ENCODE measurements around the gene LNPK. TPM values are rescaled to one million over a fixed set of nuclear protein-coding genes. Genes with fewer than 3 reads are reported as not detected.

The LNPK gene
- total RNA-seq, 4 donors from 2014 or later: 23.1 to 36.1 (median 25.8) TPM

DNA sequence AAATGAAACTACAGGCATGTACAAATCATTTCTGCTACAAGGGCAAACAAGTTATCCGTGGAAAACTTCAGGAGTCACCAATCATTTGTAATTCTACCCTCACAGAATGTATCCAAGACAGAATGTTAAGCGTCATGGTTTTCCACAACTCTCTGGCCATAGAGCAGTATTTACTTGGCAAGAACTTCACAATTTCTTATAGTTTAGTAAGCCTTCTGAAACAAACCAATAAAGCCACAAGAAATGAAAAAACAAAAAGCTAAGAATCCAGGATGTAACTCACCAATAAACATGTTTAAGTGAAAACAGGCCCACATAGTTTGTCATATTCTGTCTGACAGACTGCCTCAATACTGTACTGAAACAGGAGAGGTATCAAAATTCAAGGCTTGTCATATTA lies 70.3 kb downstream of the LNPK start:
- Histone ChIP-seq H3K27ac (no peak overlapping the region), H3K36me3 (peaks cover 14% of the 10 kb centered on the region), H3K27me3 (no peaks in the 10 kb centered on the region), H3K9me3 (no peaks in the 10 kb centered on the region), H3K4me3 (no peak overlapping the region), H3K4me1 (peaks cover 10% of the 10 kb centered on the region)
- TF ChIP-seq POLR2A (IDR thresholded peaks at IDR 0.05): no peak
- no peak for TF ChIP-seq POLR2AphosphoS5 (IDR thresholded peaks at IDR 0.05)
- no peak for TF ChIP-seq EP300 (IDR thresholded peaks at IDR 0.05)
- TF ChIP-seq, protein P1, sequence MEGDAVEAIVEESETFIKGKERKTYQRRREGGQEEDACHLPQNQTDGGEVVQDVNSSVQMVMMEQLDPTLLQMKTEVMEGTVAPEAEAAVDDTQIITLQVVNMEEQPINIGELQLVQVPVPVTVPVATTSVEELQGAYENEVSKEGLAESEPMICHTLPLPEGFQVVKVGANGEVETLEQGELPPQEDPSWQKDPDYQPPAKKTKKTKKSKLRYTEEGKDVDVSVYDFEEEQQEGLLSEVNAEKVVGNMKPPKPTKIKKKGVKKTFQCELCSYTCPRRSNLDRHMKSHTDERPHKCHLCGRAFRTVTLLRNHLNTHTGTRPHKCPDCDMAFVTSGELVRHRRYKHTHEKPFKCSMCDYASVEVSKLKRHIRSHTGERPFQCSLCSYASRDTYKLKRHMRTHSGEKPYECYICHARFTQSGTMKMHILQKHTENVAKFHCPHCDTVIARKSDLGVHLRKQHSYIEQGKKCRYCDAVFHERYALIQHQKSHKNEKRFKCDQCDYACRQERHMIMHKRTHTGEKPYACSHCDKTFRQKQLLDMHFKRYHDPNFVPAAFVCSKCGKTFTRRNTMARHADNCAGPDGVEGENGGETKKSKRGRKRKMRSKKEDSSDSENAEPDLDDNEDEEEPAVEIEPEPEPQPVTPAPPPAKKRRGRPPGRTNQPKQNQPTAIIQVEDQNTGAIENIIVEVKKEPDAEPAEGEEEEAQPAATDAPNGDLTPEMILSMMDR (IDR thresholded peaks at IDR 0.05): no peak
- 53% methylated on average over 2 of the region's 2 CpGs for WGBS
- no peak for DNase-seq (ENCODE audit: low spot score in 2 of 2)

DNA sequence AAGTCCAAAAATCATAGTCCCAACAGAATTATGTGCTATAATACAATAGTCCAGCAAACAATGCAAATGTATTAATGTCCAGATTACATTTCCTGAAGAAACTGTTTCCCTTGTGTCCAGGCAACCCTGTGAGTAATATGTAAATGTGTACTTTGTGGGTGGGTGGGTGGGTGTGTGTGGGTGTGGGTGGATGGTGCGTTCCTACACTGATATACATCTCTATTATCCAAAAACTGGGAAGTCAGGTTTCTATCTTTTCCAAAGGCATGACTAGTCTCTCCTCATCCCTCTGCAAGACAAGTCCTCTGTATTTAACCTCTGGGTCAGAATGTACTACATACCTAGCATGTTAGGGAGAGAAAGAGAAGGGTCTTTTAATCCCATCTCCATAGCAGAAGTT lies 71.6 kb downstream of the LNPK start:
- H3K27me3 ChIP-seq: no peaks in the 10 kb centered on the region
- peaks cover 7% of the 10 kb centered on the region for H3K36me3 ChIP-seq
- no peak for TF ChIP-seq EP300 (IDR thresholded peaks at IDR 0.05)
- no peak for TF ChIP-seq POLR2A (IDR thresholded peaks at IDR 0.05)
- TF ChIP-seq, protein P1 (IDR thresholded peaks at IDR 0.05): no peak
- no peak for TF ChIP-seq POLR2AphosphoS5 (IDR thresholded peaks at IDR 0.05)
- WGBS: 27% methylated on average over 1 of the region's 1 CpG
- no peaks in the 10 kb centered on the region for H3K9me3 ChIP-seq
- H3K4me1 ChIP-seq: peaks cover 10% of the 10 kb centered on the region
- no peak overlapping the region for H3K4me3 ChIP-seq
- no peak overlapping the region for H3K27ac ChIP-seq
- DNase-seq (ENCODE audit: low spot score in 2 of 2): no peak

DNA sequence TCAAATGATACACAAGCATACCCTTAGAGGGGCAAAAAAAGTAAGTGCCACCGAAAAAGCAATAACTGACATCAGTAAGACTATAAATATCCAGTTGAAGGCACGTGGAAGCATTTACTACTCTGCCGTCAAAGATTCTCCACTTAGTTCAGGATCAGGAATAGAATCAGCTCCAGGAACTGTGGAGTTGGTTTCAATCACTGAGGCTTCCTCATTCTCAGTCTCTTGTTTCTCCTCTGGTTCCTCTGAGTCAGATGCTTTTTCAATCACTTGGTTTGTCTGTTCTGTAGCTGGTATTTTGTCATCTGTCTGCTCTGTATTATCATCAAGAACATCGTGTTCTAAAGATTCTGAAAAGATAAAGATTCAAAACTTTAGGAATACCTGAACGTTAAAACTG lies 72.2 kb downstream of the LNPK start:
- H3K4me1 ChIP-seq: peaks cover 10% of the 10 kb centered on the region
- no peak overlapping the region for H3K27ac ChIP-seq
- no peak overlapping the region for H3K4me3 ChIP-seq
- H3K36me3 ChIP-seq: peaks cover 5% of the 10 kb centered on the region
- no peaks in the 10 kb centered on the region for H3K9me3 ChIP-seq
- TF ChIP-seq, protein P1 (IDR thresholded peaks at IDR 0.05): no peak
- no peak for TF ChIP-seq POLR2AphosphoS5 (IDR thresholded peaks at IDR 0.05)
- no peak for TF ChIP-seq EP300 (IDR thresholded peaks at IDR 0.05)
- TF ChIP-seq POLR2A (IDR thresholded peaks at IDR 0.05): no peak
- DNase-seq (ENCODE audit: low spot score in 2 of 2): no peak
- 66% methylated on average over 5 of the region's 5 CpGs for WGBS
- no peaks in the 10 kb centered on the region for H3K27me3 ChIP-seq

DNA sequence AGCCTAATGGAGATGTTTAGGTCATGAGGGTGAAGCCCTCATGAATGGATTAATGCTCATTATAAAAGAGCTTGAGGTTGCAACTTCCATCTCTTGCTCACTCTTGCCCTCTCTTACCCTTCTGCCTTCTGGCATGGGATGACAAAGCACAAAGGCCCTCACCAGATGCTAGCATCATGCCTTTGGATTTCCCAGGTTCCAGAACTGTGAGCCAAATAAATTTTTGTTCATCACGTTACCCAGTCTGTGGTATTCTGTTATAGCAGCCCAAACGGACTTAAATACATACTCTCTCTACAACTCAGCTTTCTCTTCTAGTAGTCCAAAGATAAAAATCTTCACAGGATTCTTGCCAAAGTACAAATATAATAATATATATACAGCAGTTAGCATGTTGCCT lies 75.8 kb downstream of the LNPK start:
- 70% methylated on average over 2 of the region's 2 CpGs for WGBS
- Histone ChIP-seq H3K36me3 (peaks cover 2% of the 10 kb centered on the region), H3K27ac (no peak overlapping the region), H3K9me3 (no peaks in the 10 kb centered on the region), H3K27me3 (no peaks in the 10 kb centered on the region), H3K4me3 (no peak overlapping the region), H3K4me1 (peaks cover 10% of the 10 kb centered on the region)
- TF ChIP-seq EP300 (IDR thresholded peaks at IDR 0.05) (no peak), POLR2AphosphoS5 (IDR thresholded peaks at IDR 0.05) (no peak), POLR2A (IDR thresholded peaks at IDR 0.05) (no peak)
- TF ChIP-seq, protein P1 (IDR thresholded peaks at IDR 0.05): no peak
- no peak for DNase-seq (ENCODE audit: low spot score in 2 of 2)

DNA sequence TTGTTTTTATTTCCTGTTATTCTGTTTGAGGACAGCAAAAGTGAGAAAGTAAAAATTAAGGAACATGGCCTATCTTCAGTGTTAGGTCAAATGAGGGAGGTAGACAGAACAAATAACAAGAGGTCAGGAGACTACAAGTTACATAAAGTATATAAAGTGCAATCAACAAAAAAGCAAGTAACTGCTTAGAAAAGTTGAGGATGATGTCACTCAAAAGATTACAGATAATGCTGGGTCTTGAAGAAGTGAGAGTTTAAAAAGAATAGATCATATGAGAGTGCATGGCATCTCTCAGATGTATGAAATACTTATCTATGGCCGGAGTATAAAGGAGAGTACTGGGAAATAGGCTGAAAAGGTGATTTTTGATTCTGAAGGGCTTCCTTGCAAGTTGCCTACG lies 79.9 kb downstream of the LNPK start:
- no peak for DNase-seq (ENCODE audit: low spot score in 2 of 2)
- Histone ChIP-seq H3K27me3 (no peaks in the 10 kb centered on the region), H3K9me3 (no peaks in the 10 kb centered on the region), H3K36me3 (no peaks in the 10 kb centered on the region), H3K4me1 (no peaks in the 10 kb centered on the region), H3K27ac (no peak overlapping the region), H3K4me3 (no peak overlapping the region)
- 96% methylated on average over 2 of the region's 2 CpGs for WGBS
- TF ChIP-seq, protein P1 (IDR thresholded peaks at IDR 0.05): no peak
- TF ChIP-seq POLR2A (IDR thresholded peaks at IDR 0.05) (no peak), POLR2AphosphoS5 (IDR thresholded peaks at IDR 0.05) (no peak), EP300 (IDR thresholded peaks at IDR 0.05) (no peak)
